Esophagus (tissue), 2 donors: ENCODE data around the gene MRNIP. TPM values are rescaled to one million over a fixed set of nuclear protein-coding genes. Genes with fewer than 3 reads are reported as not detected.
A peak's percentile ranks its signal among the peaks of the same experiment; 100 is the strongest.
"Not testable (repeated sequence)": the region's sequence is repeated elsewhere in the genome, so short reads cannot be mapped to it uniquely, and the experiment has no call there.

ENCODE experiments used
- H3K27ac ChIP-seq, 2 donors: one replicate each; pipeline ENCODE4 v1.5.1; 2013; ENCODE audit warnings: low read depth in 2 of 2, mild to moderate bottlenecking in 2 of 2, inconsistent platforms in 1 of 2, low read length in 1 of 2, moderate library complexity in 1 of 2
- H3K27me3 ChIP-seq, 2 donors: one replicate each; pipeline ENCODE4 v1.6.1; 2013; ENCODE audit warnings: low read length in 2 of 2, control low read depth in 1 of 2, mild to moderate bottlenecking in 1 of 2; ENCODE audit not compliant: insufficient read depth in 2 of 2, control insufficient read depth in 1 of 2
- H3K36me3 ChIP-seq, 2 donors: one replicate each; pipeline ENCODE4 v1.6.1; 2013; ENCODE audit warnings: low read length in 1 of 2; ENCODE audit not compliant: control insufficient read depth in 2 of 2, insufficient read depth in 2 of 2
- H3K4me1 ChIP-seq, 2 donors: one replicate each; pipeline ENCODE4 v1.6.1; 2013; ENCODE audit warnings: low read length in 1 of 2; ENCODE audit not compliant: control insufficient read depth in 2 of 2, insufficient read depth in 2 of 2
- H3K4me3 ChIP-seq, 2 donors: one replicate each; pipeline ENCODE4 v1.5.1; 2013; ENCODE audit warnings: low read length in 2 of 2, mild to moderate bottlenecking in 2 of 2, low read depth in 1 of 2, moderate library complexity in 1 of 2
- H3K9me3 ChIP-seq, 2 donors: one replicate each; pipeline ENCODE4 v1.6.1; 2013; ENCODE audit warnings: mild to moderate bottlenecking in 2 of 2, low read depth in 1 of 2, low read length in 1 of 2, moderate library complexity in 1 of 2; ENCODE audit not compliant: control insufficient read depth in 2 of 2, insufficient read depth in 1 of 2
- WGBS, 2 donors: extraction: QIAGEN DNeasy Blood & Tissue Kit; methylation state at CpG; one replicate each; pipeline ENCODE4 v1.1.7; 2013; 5-methylcytosine and 5-hydroxymethylcytosine counted together
- polyA plus RNA-seq, 2 donors: library from polyadenylated mRNA; stranded (reverse); fragments of 200-250 nt; gene quantifications; one replicate each; pipeline ENCODE4 v1.2.3, GENCODE V29; 2013
- donor health status: healthy with polysubstance abuse.
- donor health status: Bipolar disorder and iron deficiency.

The MRNIP gene
- polyA plus RNA-seq, 2 donors, result 12.2 to 31.5 TPM

- Histone ChIP-seq H3K4me3 (no peak overlapping the region), H3K27me3 (no peaks in the 10 kb centered on the region), H3K27ac (peak overlapping the region; percentile 37 to 66), H3K4me1 (peaks cover 3 to 24% of the 10 kb centered on the region in 2 donors), H3K9me3 (no peaks in the 10 kb centered on the region), H3K36me3 (peaks cover 0 to 4% of the 10 kb centered on the region in 2 donors)
- 76 to 83% methylated on average over 24 of the region's 24 CpGs for WGBS, 2 donors
Measured at GRCh38 chr5:179792612-179793467, 65.8 kb downstream of the MRNIP start.

GRCh38 chr5:179791881-179792611 lies 66.6 kb downstream of the MRNIP start:
- Histone ChIP-seq H3K36me3 (no peaks in the 10 kb centered on the region), H3K4me3 (no peak overlapping the region), H3K9me3 (no peaks in the 10 kb centered on the region), H3K27ac (peak overlapping the region in 1 of 2 donors; percentile 40), H3K27me3 (no peaks in the 10 kb centered on the region), H3K4me1 (peaks cover 3 to 21% of the 10 kb centered on the region in 2 donors)
- 63 to 64% methylated on average over 12 to 15 of the region's 15 CpGs for WGBS, 2 donors

GRCh38 chr5:179789278-179789677 lies 69.3 kb downstream of the MRNIP start:
- H3K27ac ChIP-seq, H3K4me3 ChIP-seq, H3K27me3 ChIP-seq, H3K9me3 ChIP-seq, H3K36me3 ChIP-seq: not testable (repeated sequence)
- 94 to 97% methylated on average over 9 of the region's 9 CpGs for WGBS, 2 donors
- H3K4me1 ChIP-seq, result peaks cover 0 to 11% of the 10 kb centered on the region in 2 donors

- Histone ChIP-seq H3K4me1 (peaks cover 0 to 2% of the 10 kb centered on the region in 2 donors), H3K9me3 (no peaks in the 10 kb centered on the region), H3K36me3 (no peaks in the 10 kb centered on the region), H3K27ac (no peak overlapping the region), H3K4me3 (no peak overlapping the region), H3K27me3 (no peaks in the 10 kb centered on the region)
- 77 to 85% methylated on average over 7 of the region's 7 CpGs for WGBS, 2 donors
Measured at GRCh38 chr5:179788193-179788854, 70.3 kb downstream of the MRNIP start.

Other genes starting within 250 kb of the MRNIP start
- 100 to 1,000 TPM; 156 to 247 TPM for gene HNRNPH1, start 235.1 kb downstream of the MRNIP start, polyA plus RNA-seq
- gene CBY3, start 177.8 kb downstream of the MRNIP start, polyA plus RNA-seq, result under 1 TPM; 0.05 to 0.12 TPM
- gene CANX, start 159.8 kb downstream of the MRNIP start, polyA plus RNA-seq, result 10 to 100 TPM; 68.4 to 87.5 TPM
- gene MAML1, start 126.0 kb downstream of the MRNIP start, polyA plus RNA-seq, result 1 to 10 TPM; 7.1 to 7.9 TPM
- gene LTC4S, start 64.8 kb downstream of the MRNIP start, polyA plus RNA-seq, result 1 to 10 TPM; 3.0 to 6.5 TPM
- 10 to 100 TPM; 59.2 to 66.8 TPM for gene MGAT4B, start 52.0 kb downstream of the MRNIP start, polyA plus RNA-seq
- gene SQSTM1, start 37.9 kb downstream of the MRNIP start, polyA plus RNA-seq, result 100 to 1,000 TPM in 1 of 2 donors, 10 to 100 TPM in 1; 94.8 to 111 TPM
- gene TBC1D9B, start 49.1 kb upstream of the MRNIP start, polyA plus RNA-seq, result 10 to 100 TPM; 44.8 to 69.5 TPM
- gene RNF130, start 212.9 kb upstream of the MRNIP start, polyA plus RNA-seq, result 10 to 100 TPM in 1 of 2 donors, 1 to 10 TPM in 1; 6.1 to 13.2 TPM